COR-L47 (cell line): Measurements from ENCODE around the gene SEC61B.

Source experiments
- DNase-seq: peaks from one replicate; lab custom pipeline; 2025; lab: John Stamatoyannopoulos, UW

The SEC61B gene

GRCh38 chr9:99221621-99222415 is at the start of gene SEC61B, which contains the start of gene ALG2:
Gene SEC61B, plus strand, starts transcription at chr9:99222282. Its CDS starts 82 bp downstream, at chr9:99222364.
Gene ALG2, minus strand, starts transcription at chr9:99221942. Its CDS starts 48 bp downstream, at chr9:99221894.
- DNase-seq = peak; percentile 94

- DNase-seq = peak; percentile 18
Observed at GRCh38 chr9:99173570-99174504, 48.2 kb upstream of the SEC61B start.

GRCh38 chr9:99176527-99177013 is 45.5 kb upstream of the SEC61B start:
- no peak for DNase-seq

GRCh38 chr9:99177576-99178366 is 44.3 kb upstream of the SEC61B start:
- DNase-seq = no peak

- no peak for DNase-seq
Observed at GRCh38 chr9:99178912-99179872, 42.9 kb upstream of the SEC61B start.

- no peak for DNase-seq
Observed at GRCh38 chr9:99180199-99180598, 41.9 kb upstream of the SEC61B start.

GRCh38 chr9:99180662-99181061 is 41.4 kb upstream of the SEC61B start:
- no peak for DNase-seq

- no peak for DNase-seq
Observed at GRCh38 chr9:99181206-99181605, 40.9 kb upstream of the SEC61B start.

GRCh38 chr9:99181621-99182020 is 40.5 kb upstream of the SEC61B start:
- no peak for DNase-seq

- DNase-seq = no peak
Observed at GRCh38 chr9:99182356-99182755, 39.7 kb upstream of the SEC61B start.

- DNase-seq = no peak
Observed at GRCh38 chr9:99183616-99184015, 38.5 kb upstream of the SEC61B start.

GRCh38 chr9:99184110-99184474 is 38.0 kb upstream of the SEC61B start:
- DNase-seq = no peak

GRCh38 chr9:99184475-99185347 is 37.4 kb upstream of the SEC61B start:
- DNase-seq = peak; percentile 79

- DNase-seq = no peak
Observed at GRCh38 chr9:99185348-99185632, 36.8 kb upstream of the SEC61B start.

- DNase-seq = no peak
Observed at GRCh38 chr9:99185934-99186333, 36.1 kb upstream of the SEC61B start.

GRCh38 chr9:99187311-99187710 is 34.8 kb upstream of the SEC61B start:
- DNase-seq = no peak

- no peak for DNase-seq
Observed at GRCh38 chr9:99189186-99189585, 32.9 kb upstream of the SEC61B start.

- DNase-seq = no peak
Observed at GRCh38 chr9:99189887-99190596, 32.0 kb upstream of the SEC61B start.

GRCh38 chr9:99190597-99191283 is 31.3 kb upstream of the SEC61B start:
- no peak for DNase-seq
